ENCODE data around the gene PRKG1.

GRCh38 chr10:51487576-51487975 is 413.3 kb downstream of the PRKG1 start:
- no peak for TF ChIP-seq CTCF (IDR thresholded peaks at IDR 0.05)
- TF ChIP-seq POLR2A (IDR thresholded peaks at IDR 0.05) = no peak
